ENCODE results near the gene OR51I1.

The OR51I1 gene

GRCh38 chr11:5441414-5441813, at the start of gene OR51I1:
TSS of gene OR51I1 (minus strand) at chr11:5441514. CDS start at chr11:5441514, 0 bp downstream.
- no peak for DNase-seq

- DNase-seq, result no peak
These were observed 48.5 kb upstream of the OR51I1 start for GRCh38 chr11:5489576-5490357.

GRCh38 chr11:5488798-5489399, 47.6 kb upstream of the OR51I1 start:
- DNase-seq, result no peak

- DNase-seq, result no peak
These were observed 47.1 kb upstream of the OR51I1 start, which contains the start of gene OR52D1 for GRCh38 chr11:5488385-5488784. TSS of gene OR52D1 (plus strand) at chr11:5488685. CDS start at chr11:5488707, 22 bp downstream.

GRCh38 chr11:5486421-5486820, 45.1 kb upstream of the OR51I1 start:
- peak; percentile 46 for DNase-seq

- no peak for DNase-seq
These were observed 44.7 kb upstream of the OR51I1 start for GRCh38 chr11:5486003-5486402.

- DNase-seq, result peak; percentile 49
These were observed 35.0 kb upstream of the OR51I1 start for GRCh38 chr11:5476186-5476819.

- DNase-seq, result no peak
These were observed 32.6 kb upstream of the OR51I1 start for GRCh38 chr11:5473921-5474320.

- no peak for DNase-seq
These were observed 26.2 kb upstream of the OR51I1 start for GRCh38 chr11:5467527-5467926.

GRCh38 chr11:5460983-5461621, 19.8 kb upstream of the OR51I1 start:
- no peak for DNase-seq

- DNase-seq, result no peak
These were observed 8.1 kb upstream of the OR51I1 start for GRCh38 chr11:5449432-5449831.

- no peak for DNase-seq
These were observed 7.7 kb upstream of the OR51I1 start, which contains the start of gene OR51I2 for GRCh38 chr11:5449023-5449422. TSS of gene OR51I2 (plus strand) at chr11:5449323. CDS start at chr11:5453489, 4,166 bp downstream.

GRCh38 chr11:5443835-5444393, 2.6 kb upstream of the OR51I1 start:
- DNase-seq, result no peak

GRCh38 chr11:5423131-5423530, 18.2 kb downstream of the OR51I1 start:
- no peak for DNase-seq

GRCh38 chr11:5421811-5422210, 19.5 kb downstream of the OR51I1 start, which contains the start of gene OR51Q1:
TSS of gene OR51Q1 (plus strand) at chr11:5422111. CDS start at chr11:5422201, 90 bp downstream.
- no peak for DNase-seq

GRCh38 chr11:5420993-5421392, 20.3 kb downstream of the OR51I1 start:
- no peak for DNase-seq

GRCh38 chr11:5405173-5405572, 36.1 kb downstream of the OR51I1 start:
- no peak for DNase-seq

- DNase-seq, result no peak
These were observed 42.4 kb downstream of the OR51I1 start for GRCh38 chr11:5398936-5399335.

- no peak for DNase-seq
These were observed 47.2 kb downstream of the OR51I1 start for GRCh38 chr11:5394091-5394490.

All from activated CD4-positive, alpha-beta T cell treated with anti-CD3 and anti-CD28 coated beads for 48 hours (primary cell).